ENCODE data around the gene CYTH1.

CYTH1 gene

GRCh38 chr17:78805301-78805700, 23.2 kb upstream of the CYTH1 start:
- DNase-seq (ENCODE audit: low read depth): no peak

GRCh38 chr17:78804777-78805176, 22.7 kb upstream of the CYTH1 start:
- DNase-seq (ENCODE audit: low read depth): no peak

GRCh38 chr17:78803186-78803845, 21.2 kb upstream of the CYTH1 start:
- DNase-seq (ENCODE audit: low read depth): no peak

- DNase-seq (ENCODE audit: low read depth): no peak
These were observed 20.4 kb upstream of the CYTH1 start for GRCh38 chr17:78802459-78802858.

- DNase-seq (ENCODE audit: low read depth): no peak
These were observed 19.9 kb upstream of the CYTH1 start for GRCh38 chr17:78802008-78802407.

GRCh38 chr17:78800132-78800931, 18.3 kb upstream of the CYTH1 start:
- DNase-seq (ENCODE audit: low read depth): no peak

GRCh38 chr17:78798695-78799559, 16.9 kb upstream of the CYTH1 start:
- no peak for DNase-seq (ENCODE audit: low read depth)

GRCh38 chr17:78797691-78798585, 15.9 kb upstream of the CYTH1 start:
- no peak for DNase-seq (ENCODE audit: low read depth)

GRCh38 chr17:78797213-78797612, 15.1 kb upstream of the CYTH1 start:
- DNase-seq (ENCODE audit: low read depth): no peak

GRCh38 chr17:78796517-78796900, 14.4 kb upstream of the CYTH1 start:
- DNase-seq (ENCODE audit: low read depth): no peak

GRCh38 chr17:78795861-78796516, 13.9 kb upstream of the CYTH1 start:
- DNase-seq (ENCODE audit: low read depth): peak; percentile 16

- DNase-seq (ENCODE audit: low read depth): no peak
These were observed 13.0 kb upstream of the CYTH1 start for GRCh38 chr17:78794864-78795640.

- no peak for DNase-seq (ENCODE audit: low read depth)
These were observed 12.3 kb upstream of the CYTH1 start for GRCh38 chr17:78794399-78794798.

GRCh38 chr17:78793968-78794367, 11.9 kb upstream of the CYTH1 start:
- DNase-seq (ENCODE audit: low read depth): no peak

GRCh38 chr17:78793415-78793814, 11.3 kb upstream of the CYTH1 start:
- no peak for DNase-seq (ENCODE audit: low read depth)

GRCh38 chr17:78791840-78792709, 10.0 kb upstream of the CYTH1 start:
- no peak for DNase-seq (ENCODE audit: low read depth)

GRCh38 chr17:78790552-78790951, 8.5 kb upstream of the CYTH1 start:
- no peak for DNase-seq (ENCODE audit: low read depth)

GRCh38 chr17:78789663-78790181, 7.6 kb upstream of the CYTH1 start:
- DNase-seq (ENCODE audit: low read depth): peak; percentile 52

GRCh38 chr17:78789149-78789662, 7.1 kb upstream of the CYTH1 start:
- no peak for DNase-seq (ENCODE audit: low read depth)

Measured in amniotic epithelial cell (primary cell).